A549 (cell line): ENCODE results near the gene TMEM179.

ENCODE experiments used
- BHLHE40 ChIP-seq: IDR thresholded peaks from 2 replicates; pipeline ENCODE4 v1.6.1; 2012; ENCODE audit warnings: low read depth, low read length, inconsistent platforms
- CBX2 ChIP-seq: fragments of 200-600 bp; sonication (generic); IDR thresholded peaks from 2 replicates; pipeline ENCODE4 v1.6.1; 2016; ENCODE audit warnings: low read depth, mild to moderate bottlenecking, borderline replicate concordance
- CTCF ChIP-seq: fragments of >200 bp; sonication (Bioruptor Twin); formaldehyde crosslinking; IDR thresholded peaks from 3 replicates; pipeline ENCODE4 v1.5.1; 2016
- HDAC2 ChIP-seq: fragments of 200-600 bp; sonication (generic); IDR thresholded peaks from 2 replicates; pipeline ENCODE4 v1.6.1; 2016

DNA sequence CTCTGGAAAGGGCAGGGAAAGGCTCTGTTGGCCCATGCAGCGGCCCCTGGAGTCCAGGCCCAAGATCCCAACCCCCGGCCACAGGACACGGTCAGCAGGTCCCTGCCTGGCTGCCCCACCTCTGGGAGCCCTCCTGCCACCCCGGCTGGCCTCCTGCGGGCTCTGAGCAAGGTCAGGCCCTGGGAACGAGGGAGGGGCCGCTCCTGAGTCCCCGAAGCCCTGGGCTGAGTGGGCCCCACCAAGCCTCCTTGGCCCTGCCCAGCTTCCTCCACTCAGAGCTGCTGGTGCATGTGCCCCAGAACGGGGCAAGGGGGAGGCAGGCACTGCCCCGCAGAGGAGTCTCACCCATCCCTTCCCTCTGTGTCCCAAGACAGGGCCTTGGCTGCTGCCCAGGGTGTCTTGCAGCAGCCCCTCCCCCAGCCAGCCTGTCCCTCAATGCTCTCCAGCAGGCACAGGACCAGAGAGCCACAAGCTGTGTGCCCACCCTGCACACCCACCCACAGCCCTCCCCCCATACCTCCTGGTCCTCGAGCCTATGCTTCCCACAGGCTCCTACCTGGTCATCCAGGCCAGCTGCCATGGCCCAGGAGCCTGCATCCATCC is 32.4 kb downstream of the TMEM179 start:
- TF ChIP-seq BHLHE40 (no peak), CBX2 (no peak), CTCF (no peak), HDAC2 (no peak)
